ENCODE data around the gene AIRE.
"Not testable (repeated sequence)": the region's sequence is repeated elsewhere in the genome, so short reads cannot be mapped to it uniquely, and the experiment has no call there.

GRCh38 chr21:44283211-44283785 is 2.4 kb upstream of the AIRE start:
- TF ChIP-seq, protein P1, sequence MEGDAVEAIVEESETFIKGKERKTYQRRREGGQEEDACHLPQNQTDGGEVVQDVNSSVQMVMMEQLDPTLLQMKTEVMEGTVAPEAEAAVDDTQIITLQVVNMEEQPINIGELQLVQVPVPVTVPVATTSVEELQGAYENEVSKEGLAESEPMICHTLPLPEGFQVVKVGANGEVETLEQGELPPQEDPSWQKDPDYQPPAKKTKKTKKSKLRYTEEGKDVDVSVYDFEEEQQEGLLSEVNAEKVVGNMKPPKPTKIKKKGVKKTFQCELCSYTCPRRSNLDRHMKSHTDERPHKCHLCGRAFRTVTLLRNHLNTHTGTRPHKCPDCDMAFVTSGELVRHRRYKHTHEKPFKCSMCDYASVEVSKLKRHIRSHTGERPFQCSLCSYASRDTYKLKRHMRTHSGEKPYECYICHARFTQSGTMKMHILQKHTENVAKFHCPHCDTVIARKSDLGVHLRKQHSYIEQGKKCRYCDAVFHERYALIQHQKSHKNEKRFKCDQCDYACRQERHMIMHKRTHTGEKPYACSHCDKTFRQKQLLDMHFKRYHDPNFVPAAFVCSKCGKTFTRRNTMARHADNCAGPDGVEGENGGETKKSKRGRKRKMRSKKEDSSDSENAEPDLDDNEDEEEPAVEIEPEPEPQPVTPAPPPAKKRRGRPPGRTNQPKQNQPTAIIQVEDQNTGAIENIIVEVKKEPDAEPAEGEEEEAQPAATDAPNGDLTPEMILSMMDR (conservative IDR thresholded peaks at IDR 0.05; ENCODE audit: low read depth, low read length), result not testable (repeated sequence)
- not testable (repeated sequence) for TF ChIP-seq EZH2 (IDR thresholded peaks at IDR 0.05; ENCODE audit: borderline replicate concordance, low read depth, low read length, poor library complexity, severe bottlenecking)

Data from A673 (cell line).